NCI-H2196 (cell line): ENCODE results near the gene DCBLD1.

Experiments
- DNase-seq: peaks from one replicate; lab custom pipeline; 2025; ENCODE audit not compliant: unreplicated experiment; lab: John Stamatoyannopoulos, UW

The DCBLD1 gene

GRCh38 chr6:117525607-117526006 is 43.1 kb downstream of the DCBLD1 start:
- no peak for DNase-seq

GRCh38 chr6:117530467-117531242 is 48.2 kb downstream of the DCBLD1 start:
- DNase-seq: no peak

DNA sequence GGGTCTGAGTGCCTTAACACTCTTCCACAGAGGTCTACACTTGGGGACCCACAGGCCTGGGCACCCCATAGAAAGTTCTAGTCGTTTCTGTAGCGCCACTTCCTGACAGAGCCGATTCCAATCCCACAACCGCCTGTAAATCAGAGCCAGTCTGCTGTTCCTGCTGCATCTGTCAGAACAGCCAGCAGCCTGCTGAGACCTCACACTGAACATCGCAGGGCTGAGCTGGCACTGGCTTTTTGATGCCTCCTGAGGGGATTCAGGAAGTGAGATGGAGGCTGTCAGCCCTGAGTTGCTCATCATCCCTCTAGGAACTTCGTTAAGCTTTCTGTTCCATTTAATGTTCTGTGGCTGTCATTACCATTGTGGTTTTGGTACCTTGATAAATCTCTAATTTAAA is 48.9 kb downstream of the DCBLD1 start:
- no peak for DNase-seq

DNA sequence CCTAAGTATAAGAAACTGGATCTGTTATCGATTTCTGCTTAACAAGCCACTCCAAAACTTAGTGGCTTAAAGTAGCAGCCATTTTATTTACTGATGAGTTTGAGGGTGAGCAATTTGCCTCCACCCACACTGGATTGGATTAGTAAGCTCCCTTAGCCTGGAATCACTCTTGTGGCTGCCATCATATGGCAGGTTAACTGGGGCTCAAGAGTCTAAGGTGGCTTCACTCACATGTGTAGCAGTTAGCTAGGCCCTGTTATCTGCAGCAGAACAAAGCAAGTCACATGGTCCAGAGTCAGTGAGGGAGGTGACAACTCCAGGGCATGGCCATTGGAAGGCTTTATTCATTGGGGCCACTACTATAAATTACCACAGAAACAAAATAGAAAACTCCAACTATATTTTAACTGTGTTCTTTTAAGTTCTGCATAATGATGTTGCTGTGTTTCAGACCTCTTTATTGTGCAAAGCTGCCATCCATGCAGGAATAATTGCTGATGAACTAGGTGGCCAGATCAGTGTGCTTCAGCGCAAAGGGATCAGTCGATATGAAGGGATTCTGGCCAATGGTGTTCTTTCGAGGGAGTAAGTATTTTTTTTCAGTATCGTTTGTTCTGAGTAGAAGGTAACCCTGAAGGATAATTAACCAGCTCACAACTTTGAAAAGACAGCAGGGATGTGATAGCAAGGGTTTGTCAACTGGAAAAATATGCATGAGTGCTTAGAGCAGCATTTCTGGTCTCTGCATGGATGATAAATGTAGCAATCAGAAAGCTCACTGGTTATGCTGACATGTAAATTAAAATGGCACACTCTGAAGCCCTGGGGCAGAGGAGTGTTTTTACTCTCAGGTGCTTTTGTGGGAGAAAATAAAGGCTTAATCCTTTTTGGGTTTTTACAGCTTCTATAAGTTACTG is 49.6 kb downstream of the DCBLD1 start:
- no peak for DNase-seq

- no peak for DNase-seq
These were observed 51.3 kb downstream of the DCBLD1 start for GRCh38 chr6:117533775-117534174.

DNA sequence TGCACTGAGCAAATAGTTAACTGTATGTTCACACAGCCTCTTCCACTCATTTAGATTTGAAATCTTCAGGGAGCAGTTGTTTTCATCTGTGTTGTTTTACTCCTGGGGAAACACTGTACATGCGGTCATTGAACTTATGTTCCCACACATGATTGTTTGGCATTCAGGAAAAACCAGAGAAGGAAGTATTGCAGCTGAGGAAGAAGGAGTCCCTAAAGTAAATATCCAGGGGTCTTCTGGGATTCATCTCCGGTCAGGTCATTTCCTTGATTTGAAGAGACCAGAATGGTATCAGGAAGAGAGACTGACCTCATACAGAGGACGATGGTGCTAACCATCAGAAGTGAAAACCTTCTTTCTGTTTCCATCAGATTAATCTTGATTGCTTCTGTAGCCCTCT is 52.5 kb downstream of the DCBLD1 start:
- no peak for DNase-seq

- no peak for DNase-seq
These were observed 53.8 kb downstream of the DCBLD1 start for GRCh38 chr6:117536317-117536716.

DNA sequence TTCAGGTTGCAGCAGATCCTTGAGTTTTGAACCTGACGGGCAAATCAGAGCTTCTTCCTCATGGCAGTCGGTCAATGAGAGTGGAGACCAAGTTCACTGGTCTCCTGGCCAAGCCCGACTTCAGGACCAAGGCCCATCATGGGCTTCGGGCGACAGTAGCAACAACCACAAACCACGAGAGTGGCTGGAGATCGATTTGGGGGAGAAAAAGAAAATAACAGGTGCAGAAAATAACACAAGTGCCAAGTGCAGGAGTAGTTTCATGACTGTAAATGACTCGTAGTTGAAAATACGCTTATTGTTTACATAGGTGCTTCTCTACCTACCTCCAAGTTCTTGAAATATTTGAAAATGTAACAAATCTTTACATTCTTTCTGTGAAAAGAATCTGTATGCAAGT is 56.1 kb downstream of the DCBLD1 start:
- no peak for DNase-seq

DNA sequence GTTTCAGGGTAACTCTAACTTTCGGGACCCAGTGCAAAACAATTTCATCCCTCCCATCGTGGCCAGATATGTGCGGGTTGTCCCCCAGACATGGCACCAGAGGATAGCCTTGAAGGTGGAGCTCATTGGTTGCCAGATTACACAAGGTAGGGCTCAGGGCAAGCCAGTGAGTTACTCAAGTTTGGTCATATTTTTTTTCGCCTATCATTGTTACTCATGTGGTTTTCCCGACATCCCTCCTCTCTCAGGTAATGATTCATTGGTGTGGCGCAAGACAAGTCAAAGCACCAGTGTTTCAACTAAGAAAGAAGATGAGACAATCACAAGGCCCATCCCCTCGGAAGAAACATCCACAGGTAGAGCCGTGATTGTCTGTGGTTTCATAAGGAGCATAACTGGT is 58.2 kb downstream of the DCBLD1 start:
- no peak for DNase-seq

DNA sequence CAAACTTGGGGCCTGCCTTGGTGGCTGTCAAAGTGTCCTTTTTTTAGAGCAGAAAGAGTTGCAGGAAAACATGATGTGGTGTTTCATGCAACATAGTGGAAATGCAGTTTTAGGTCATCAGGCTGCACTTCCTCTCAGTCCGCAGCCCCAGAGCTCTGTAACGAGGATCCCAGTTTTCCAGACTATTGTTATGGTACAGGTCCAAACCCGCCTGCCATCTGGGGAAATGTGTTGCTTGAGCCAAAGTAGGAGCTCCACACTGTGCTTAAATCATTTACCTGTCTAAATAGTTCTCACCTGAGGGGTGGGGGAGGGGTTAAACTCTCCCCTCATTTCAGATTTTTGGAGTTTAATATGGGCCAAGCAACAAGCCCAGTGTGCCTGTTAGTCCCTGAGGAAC is 60.0 kb downstream of the DCBLD1 start:
- DNase-seq: no peak

DNA sequence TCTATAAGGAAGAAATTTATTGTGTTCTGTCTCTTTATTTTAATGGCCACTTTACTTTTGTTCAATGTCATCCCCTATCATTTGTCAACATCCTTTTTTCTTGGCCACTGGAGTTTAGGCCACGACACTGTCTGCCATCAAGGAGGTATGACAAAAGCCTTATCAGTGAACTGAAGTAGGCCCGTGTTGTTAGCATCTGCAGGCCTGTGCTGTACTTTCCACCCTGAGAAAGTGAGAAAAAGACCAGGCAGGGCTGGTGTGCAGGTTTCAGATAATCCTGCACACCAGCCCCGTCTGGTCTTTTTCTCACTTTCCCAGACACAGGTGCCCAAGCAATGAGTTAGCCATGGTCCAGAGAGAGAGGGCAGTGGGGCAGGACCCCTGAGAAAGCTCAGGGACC is 62.2 kb downstream of the DCBLD1 start:
- no peak for DNase-seq

- no peak for DNase-seq
These were observed 62.7 kb downstream of the DCBLD1 start for GRCh38 chr6:117545161-117545595.

DNA sequence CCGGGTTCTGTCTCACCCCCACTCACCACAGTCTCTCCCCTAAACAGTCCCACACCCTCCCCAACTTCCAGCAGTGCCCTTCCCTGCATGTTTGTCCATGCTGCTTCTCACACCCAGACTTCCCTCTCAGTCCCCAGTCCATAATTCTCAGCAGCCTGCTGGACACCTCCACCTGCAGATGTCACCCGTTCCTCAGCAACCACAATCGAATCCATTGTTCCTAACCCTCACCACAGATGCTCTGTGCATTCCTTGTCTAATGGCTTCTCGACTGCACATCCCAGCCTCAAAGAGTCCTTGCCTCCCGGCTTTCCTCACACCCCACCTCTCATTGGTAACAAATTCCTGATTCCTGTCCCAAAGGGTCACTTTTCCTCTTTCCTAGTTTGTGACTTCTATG is 64.2 kb downstream of the DCBLD1 start:
- no peak for DNase-seq

DNA sequence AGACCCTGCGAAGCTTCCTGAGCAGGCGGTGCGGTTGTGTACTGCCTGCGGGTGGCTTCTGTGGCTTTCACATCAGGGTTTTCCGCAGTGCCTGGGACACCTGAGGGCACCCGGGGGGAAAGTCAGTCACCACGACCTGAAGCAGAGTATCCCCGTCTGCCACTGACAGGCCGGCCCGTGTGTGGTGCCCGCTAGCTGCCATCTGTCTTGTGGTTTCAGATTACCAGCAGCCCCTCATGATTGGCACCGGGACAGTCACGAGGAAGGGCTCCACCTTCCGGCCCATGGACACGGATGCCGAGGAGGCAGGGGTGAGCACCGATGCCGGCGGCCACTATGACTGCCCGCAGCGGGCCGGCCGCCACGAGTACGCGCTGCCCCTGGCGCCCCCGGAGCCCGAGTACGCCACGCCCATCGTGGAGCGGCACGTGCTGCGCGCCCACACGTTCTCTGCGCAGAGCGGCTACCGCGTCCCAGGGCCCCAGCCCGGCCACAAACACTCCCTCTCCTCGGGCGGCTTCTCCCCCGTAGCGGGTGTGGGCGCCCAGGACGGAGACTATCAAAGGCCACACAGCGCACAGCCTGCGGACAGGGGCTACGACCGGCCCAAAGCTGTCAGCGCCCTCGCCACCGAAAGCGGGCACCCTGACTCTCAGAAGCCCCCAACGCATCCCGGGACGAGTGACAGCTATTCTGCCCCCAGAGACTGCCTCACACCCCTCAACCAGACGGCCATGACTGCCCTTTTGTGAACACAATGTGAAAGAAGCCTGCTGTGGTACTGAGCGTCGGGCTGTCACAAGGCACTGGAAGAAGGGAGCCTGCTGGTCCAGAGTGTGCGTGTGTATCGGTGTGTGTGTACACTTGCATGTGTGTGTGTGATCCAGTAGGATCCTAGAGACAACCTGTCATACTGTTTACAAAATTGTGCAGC is 65.5 kb downstream of the DCBLD1 start:
- DNase-seq: no peak

DNA sequence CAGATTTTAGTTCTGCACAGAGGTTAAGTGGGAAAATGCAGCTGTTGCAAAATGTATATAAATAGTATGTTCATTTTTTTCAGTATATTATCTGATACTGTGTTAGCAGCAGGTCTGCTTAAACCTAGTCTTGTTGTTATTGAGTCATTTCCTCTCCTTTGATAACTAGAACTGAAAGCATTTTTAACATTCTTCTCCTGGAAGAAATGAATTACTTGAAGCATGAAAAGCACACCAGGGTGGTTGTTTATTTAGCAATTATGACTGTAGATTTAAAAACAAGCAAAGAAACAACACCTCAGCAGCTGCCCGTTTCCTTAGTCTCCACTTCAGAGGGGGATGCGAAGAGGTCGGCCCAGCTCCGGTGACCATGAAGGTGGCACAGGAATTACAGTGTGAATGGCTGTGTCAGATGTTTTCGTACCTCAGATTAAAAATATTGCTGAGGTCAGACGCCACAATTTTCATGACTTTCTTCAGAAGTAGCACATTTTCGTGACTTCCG is 66.4 kb downstream of the DCBLD1 start:
- no peak for DNase-seq

DNA sequence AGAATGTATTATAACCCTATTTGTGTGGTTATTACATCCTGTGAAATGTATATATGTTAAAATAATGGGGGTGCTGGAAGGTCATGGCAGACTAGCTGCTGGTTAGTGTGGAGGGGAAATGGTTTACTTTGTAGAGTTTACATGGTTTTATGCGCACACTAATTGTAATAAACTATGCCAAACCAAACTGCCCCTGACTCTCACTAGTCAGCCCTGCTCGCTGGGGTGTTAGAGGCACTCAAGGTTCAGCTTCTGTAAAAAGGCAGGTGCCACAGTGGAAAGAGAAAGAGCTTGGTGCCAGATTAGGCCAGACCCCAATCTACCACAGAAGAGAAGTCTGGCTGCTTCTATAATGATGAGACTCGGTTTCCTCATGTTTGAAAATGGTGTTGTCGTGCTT is 67.1 kb downstream of the DCBLD1 start:
- no peak for DNase-seq

DNA sequence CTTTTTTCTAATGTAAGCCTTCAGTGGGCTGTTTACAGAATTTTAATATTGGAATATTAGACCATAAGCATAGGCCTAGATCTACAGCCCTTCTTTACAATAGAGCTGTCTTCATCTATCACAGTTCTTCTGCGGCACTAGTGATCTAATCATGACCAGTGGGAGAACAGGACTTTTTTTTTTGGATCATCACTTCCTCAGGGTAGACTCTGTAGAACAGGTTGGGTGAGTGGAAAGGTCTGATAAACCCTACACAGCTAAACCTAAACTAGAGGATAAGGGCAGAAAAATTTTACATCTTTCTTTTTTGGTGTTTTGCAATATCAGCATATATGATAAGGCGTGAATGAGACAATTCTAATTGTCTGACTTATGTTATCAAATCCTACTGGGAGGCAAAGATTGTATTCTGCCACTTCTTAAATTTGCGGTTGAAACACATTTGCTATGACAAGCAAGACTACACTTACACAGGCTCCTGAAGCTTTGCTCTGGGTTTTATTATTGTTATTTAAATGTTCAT is 67.7 kb downstream of the DCBLD1 start:
- no peak for DNase-seq

GRCh38 chr6:117550618-117551242 is 68.3 kb downstream of the DCBLD1 start:
- no peak for DNase-seq

GRCh38 chr6:117552618-117553017 is 70.1 kb downstream of the DCBLD1 start:
- no peak for DNase-seq

- DNase-seq: no peak
These were observed 70.7 kb downstream of the DCBLD1 start for GRCh38 chr6:117553142-117553541.
